SK-N-SH treated with all-trans-retinoic acid at 6 μM for 48 hours (cell line): Measurements from ENCODE around the gene KRTAP10-10.

Experiments used
- ATAC-seq: fragments of 200-7000 bp; cut with Tn5 transposase; 3 replicates; pipeline ENCODE4 v1.9.1; 2020; ENCODE audit warnings: mild to moderate bottlenecking, moderate library complexity
- ARNTL ChIP-seq: fragments of 450-650 bp; formaldehyde crosslinking; IDR thresholded peaks from 2 replicates; pipeline ENCODE4 v1.5.0; 2020; ENCODE audit warnings: low read depth, mild to moderate bottlenecking, moderate library complexity, borderline replicate concordance
- BACH2 ChIP-seq: fragments of 250-450 bp; sonication (Bioruptor Pico); IDR thresholded peaks from 2 replicates; pipeline ENCODE4 v1.9.0; 2021; ENCODE audit warnings: mild to moderate bottlenecking, borderline replicate concordance
- CSDC2 ChIP-seq: fragments of 250-450 bp; sonication (Bioruptor Pico); IDR thresholded peaks from 2 replicates; pipeline ENCODE4 v1.5.0; 2020; ENCODE audit warnings: mild to moderate bottlenecking, moderate library complexity
- CSRNP3 ChIP-seq: fragments of 250-450 bp; sonication (Bioruptor Pico); IDR thresholded peaks from 2 replicates; pipeline ENCODE4 v1.5.1; 2021; ENCODE audit warnings: mild to moderate bottlenecking, moderate library complexity
- ESRRG ChIP-seq: fragments of 250-450 bp; sonication (Bioruptor Pico); IDR thresholded peaks from 2 replicates; pipeline ENCODE4 v1.6.1; 2021; ENCODE audit warnings: mild to moderate bottlenecking
- GLIS3 ChIP-seq: fragments of 250-450 bp; sonication (Bioruptor Pico); IDR thresholded peaks from 2 replicates; pipeline ENCODE4 v1.5.0; 2020; ENCODE audit warnings: mild to moderate bottlenecking, moderate library complexity
- ISL1 ChIP-seq: fragments of 250-450 bp; sonication (Bioruptor Pico); IDR thresholded peaks from 2 replicates; pipeline ENCODE4 v2.1.2; 2022; ENCODE audit warnings: mild to moderate bottlenecking, moderate library complexity
- OSR1 ChIP-seq: fragments of 250-450 bp; sonication (Bioruptor Pico); IDR thresholded peaks from 2 replicates; pipeline ENCODE4 v1.8.0; 2022; ENCODE audit warnings: moderate library complexity, mild to moderate bottlenecking, inconsistent platforms
- PATZ1 ChIP-seq: fragments of 250-450 bp; sonication (Bioruptor Pico); IDR thresholded peaks from 2 replicates; pipeline ENCODE4 v1.8.0; 2020; ENCODE audit warnings: mild to moderate bottlenecking, moderate library complexity, borderline replicate concordance
- PPARA ChIP-seq: fragments of 250-450 bp; sonication (Bioruptor Pico); IDR thresholded peaks from 2 replicates; pipeline ENCODE4 v1.5.0; 2020; ENCODE audit warnings: mild to moderate bottlenecking, borderline replicate concordance
- RARB ChIP-seq: fragments of 250-450 bp; sonication (Bioruptor Pico); IDR thresholded peaks from 2 replicates; pipeline ENCODE4 v1.8.0; 2021; ENCODE audit warnings: mild to moderate bottlenecking, moderate library complexity
- SNAI2 ChIP-seq: fragments of 250-450 bp; sonication (Bioruptor Pico); IDR thresholded peaks from 2 replicates; pipeline ENCODE4 v1.5.0; 2020; ENCODE audit warnings: mild to moderate bottlenecking, moderate library complexity
- TCF4 ChIP-seq: fragments of 250-450 bp; sonication (Bioruptor Pico); IDR thresholded peaks from 2 replicates; pipeline ENCODE4 v1.8.0; 2021; ENCODE audit warnings: mild to moderate bottlenecking, moderate library complexity, borderline replicate concordance
- TOX ChIP-seq: fragments of 250-450 bp; sonication (Bioruptor Pico); IDR thresholded peaks from 2 replicates; pipeline ENCODE4 v1.8.0; 2021; ENCODE audit warnings: mild to moderate bottlenecking, moderate library complexity, borderline replicate concordance
- ZC3H10 ChIP-seq: fragments of 250-450 bp; sonication (Bioruptor Pico); IDR thresholded peaks from 2 replicates; pipeline ENCODE4 v1.5.1; 2021; ENCODE audit warnings: mild to moderate bottlenecking, moderate library complexity
- ZFP3 ChIP-seq: fragments of 250-450 bp; sonication (Bioruptor Pico); IDR thresholded peaks from 2 replicates; pipeline ENCODE4 v1.5.0; 2020; ENCODE audit warnings: mild to moderate bottlenecking, moderate library complexity
- ZFP30 ChIP-seq: fragments of 450-650 bp; formaldehyde crosslinking; IDR thresholded peaks from 2 replicates; pipeline ENCODE4 v1.5.0; 2022; ENCODE audit warnings: mild to moderate bottlenecking, moderate library complexity
- ZNF565 ChIP-seq: fragments of 450-650 bp; formaldehyde crosslinking; conservative IDR thresholded peaks from 2 replicates; pipeline ENCODE4 v1.5.0; 2020; ENCODE audit warnings: low read depth, mild to moderate bottlenecking, moderate library complexity
- ZNF70 ChIP-seq: fragments of 450-650 bp; formaldehyde crosslinking; IDR thresholded peaks from 2 replicates; pipeline ENCODE4 v1.5.0; 2020; ENCODE audit warnings: mild to moderate bottlenecking, moderate library complexity
- ZNF8 ChIP-seq: fragments of 450-650 bp; formaldehyde crosslinking; IDR thresholded peaks from 2 replicates; pipeline ENCODE4 v1.5.0; 2020; ENCODE audit warnings: mild to moderate bottlenecking, moderate library complexity
- TF ChIP-seq, protein P1 (sequence below): fragments of 250-450 bp; sonication (Bioruptor Pico); IDR thresholded peaks from 2 replicates; pipeline ENCODE4 v1.5.1; 2020; ENCODE audit warnings: low read depth, mild to moderate bottlenecking, moderate library complexity
- TF ChIP-seq, protein P2 (sequence below): fragments of 250-450 bp; sonication (Bioruptor Pico); IDR thresholded peaks from 2 replicates; pipeline ENCODE4 v1.5.0; 2020; ENCODE audit warnings: mild to moderate bottlenecking, moderate library complexity
- TF ChIP-seq, protein P3 (sequence below): fragments of 250-450 bp; sonication (Bioruptor Pico); IDR thresholded peaks from 2 replicates; pipeline ENCODE4 v1.8.0; 2021; ENCODE audit warnings: low read depth, mild to moderate bottlenecking, moderate library complexity, borderline replicate concordance

KRTAP10-10 gene

DNA sequence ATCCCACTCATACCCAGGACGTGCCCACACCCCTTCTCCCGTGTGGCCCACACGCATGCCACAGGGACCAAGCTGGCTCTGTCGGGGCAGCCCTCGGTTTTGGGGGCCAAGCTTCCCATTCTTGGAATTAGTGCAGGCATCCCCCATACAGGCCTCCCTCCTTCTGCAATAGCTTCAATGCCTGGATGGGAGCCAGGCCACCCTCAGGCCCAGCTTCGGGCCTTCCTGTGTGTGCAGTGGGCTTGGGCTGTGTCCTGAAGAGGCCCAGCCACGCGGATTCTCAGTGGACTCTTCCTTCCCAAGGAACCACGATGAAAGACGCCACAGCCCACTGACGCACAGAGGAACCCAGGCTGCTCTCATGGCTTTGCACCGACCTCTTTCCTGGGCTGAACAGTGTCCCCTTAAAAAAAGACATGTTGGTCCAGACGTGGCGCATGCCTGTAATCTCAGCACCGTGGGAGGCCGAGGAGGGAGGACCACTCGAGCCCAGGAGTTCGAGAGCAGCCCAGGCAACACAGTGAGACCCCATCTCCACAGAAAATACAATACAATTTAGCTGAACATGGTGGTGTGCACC is 12.5 kb downstream of the KRTAP10-10 start:
- TF ChIP-seq CSRNP3 (CRISPR knock-in tag) (no peak), SNAI2 (CRISPR knock-in tag) (no peak), RARB (CRISPR knock-in tag) (no peak), BACH2 (CRISPR knock-in tag) (no peak), ZNF565 (no peak), ZNF70 (no peak), TCF4 (no peak), OSR1 (CRISPR knock-in tag) (no peak), ISL1 (CRISPR knock-in tag) (no peak)
- TF ChIP-seq, protein P1, sequence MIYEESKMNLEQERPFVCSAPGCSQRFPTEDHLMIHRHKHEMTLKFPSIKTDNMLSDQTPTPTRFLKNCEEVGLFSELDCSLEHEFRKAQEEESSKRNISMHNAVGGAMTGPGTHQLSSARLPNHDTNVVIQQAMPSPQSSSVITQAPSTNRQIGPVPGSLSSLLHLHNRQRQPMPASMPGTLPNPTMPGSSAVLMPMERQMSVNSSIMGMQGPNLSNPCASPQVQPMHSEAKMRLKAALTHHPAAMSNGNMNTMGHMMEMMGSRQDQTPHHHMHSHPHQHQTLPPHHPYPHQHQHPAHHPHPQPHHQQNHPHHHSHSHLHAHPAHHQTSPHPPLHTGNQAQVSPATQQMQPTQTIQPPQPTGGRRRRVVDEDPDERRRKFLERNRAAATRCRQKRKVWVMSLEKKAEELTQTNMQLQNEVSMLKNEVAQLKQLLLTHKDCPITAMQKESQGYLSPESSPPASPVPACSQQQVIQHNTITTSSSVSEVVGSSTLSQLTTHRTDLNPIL (CRISPR knock-in tag) = no peak
- ATAC-seq = no peak

DNA sequence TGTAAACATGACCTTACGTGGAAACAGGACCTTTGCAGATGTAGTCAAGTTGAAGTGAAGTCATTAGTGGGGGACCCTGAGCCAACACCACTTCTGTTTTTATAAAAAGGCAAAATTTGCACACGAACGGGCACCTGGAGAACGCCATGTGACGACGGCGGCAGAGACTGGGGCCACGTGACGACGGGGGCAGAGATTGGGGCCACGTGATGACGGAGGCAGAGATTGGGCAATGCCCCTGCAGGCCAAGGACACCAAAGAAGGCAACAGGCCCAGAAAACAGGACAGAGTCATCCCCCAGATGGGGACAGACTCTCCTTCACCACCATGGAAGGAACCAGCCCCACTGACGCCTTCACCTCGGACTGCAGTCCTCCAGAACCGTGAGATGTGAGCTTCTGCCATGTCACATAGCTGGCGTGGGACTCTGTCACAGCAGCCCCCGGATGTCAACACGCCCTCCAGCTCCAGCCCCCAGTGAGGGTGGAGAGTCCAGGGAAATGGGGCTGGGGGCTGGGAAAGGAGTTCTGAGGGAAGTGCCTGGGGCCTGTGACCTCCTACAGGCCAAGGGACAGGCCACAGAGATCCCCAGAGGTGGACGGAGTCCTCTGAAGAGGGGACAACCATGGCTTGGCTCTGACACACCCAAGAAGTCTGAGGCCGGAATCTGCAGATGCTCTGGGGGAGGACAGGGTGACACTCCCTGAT is 13.3 kb downstream of the KRTAP10-10 start:
- TF ChIP-seq, protein P1 (CRISPR knock-in tag) = no peak
- TF ChIP-seq ZNF565 = no peak
- TF ChIP-seq ZNF8 (CRISPR knock-in tag) = no peak
- TF ChIP-seq PATZ1 (CRISPR knock-in tag) = no peak
- TF ChIP-seq RARB (CRISPR knock-in tag) = no peak
- TF ChIP-seq ZC3H10 (CRISPR knock-in tag) = no peak
- TF ChIP-seq TCF4 = no peak
- TF ChIP-seq CSDC2 (CRISPR knock-in tag) = no peak
- TF ChIP-seq PPARA (CRISPR knock-in tag) = no peak
- no peak for TF ChIP-seq SNAI2 (CRISPR knock-in tag)
- no peak for TF ChIP-seq GLIS3 (CRISPR knock-in tag)
- no peak for TF ChIP-seq ZNF70
- no peak for TF ChIP-seq ZFP3
- TF ChIP-seq TOX (CRISPR knock-in tag) = no peak
- TF ChIP-seq, protein P2, sequence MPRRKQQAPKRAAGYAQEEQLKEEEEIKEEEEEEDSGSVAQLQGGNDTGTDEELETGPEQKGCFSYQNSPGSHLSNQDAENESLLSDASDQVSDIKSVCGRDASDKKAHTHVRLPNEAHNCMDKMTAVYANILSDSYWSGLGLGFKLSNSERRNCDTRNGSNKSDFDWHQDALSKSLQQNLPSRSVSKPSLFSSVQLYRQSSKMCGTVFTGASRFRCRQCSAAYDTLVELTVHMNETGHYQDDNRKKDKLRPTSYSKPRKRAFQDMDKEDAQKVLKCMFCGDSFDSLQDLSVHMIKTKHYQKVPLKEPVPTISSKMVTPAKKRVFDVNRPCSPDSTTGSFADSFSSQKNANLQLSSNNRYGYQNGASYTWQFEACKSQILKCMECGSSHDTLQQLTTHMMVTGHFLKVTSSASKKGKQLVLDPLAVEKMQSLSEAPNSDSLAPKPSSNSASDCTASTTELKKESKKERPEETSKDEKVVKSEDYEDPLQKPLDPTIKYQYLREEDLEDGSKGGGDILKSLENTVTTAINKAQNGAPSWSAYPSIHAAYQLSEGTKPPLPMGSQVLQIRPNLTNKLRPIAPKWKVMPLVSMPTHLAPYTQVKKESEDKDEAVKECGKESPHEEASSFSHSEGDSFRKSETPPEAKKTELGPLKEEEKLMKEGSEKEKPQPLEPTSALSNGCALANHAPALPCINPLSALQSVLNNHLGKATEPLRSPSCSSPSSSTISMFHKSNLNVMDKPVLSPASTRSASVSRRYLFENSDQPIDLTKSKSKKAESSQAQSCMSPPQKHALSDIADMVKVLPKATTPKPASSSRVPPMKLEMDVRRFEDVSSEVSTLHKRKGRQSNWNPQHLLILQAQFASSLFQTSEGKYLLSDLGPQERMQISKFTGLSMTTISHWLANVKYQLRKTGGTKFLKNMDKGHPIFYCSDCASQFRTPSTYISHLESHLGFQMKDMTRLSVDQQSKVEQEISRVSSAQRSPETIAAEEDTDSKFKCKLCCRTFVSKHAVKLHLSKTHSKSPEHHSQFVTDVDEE = no peak
- TF ChIP-seq ESRRG (CRISPR knock-in tag) = no peak
- TF ChIP-seq, protein P3, sequence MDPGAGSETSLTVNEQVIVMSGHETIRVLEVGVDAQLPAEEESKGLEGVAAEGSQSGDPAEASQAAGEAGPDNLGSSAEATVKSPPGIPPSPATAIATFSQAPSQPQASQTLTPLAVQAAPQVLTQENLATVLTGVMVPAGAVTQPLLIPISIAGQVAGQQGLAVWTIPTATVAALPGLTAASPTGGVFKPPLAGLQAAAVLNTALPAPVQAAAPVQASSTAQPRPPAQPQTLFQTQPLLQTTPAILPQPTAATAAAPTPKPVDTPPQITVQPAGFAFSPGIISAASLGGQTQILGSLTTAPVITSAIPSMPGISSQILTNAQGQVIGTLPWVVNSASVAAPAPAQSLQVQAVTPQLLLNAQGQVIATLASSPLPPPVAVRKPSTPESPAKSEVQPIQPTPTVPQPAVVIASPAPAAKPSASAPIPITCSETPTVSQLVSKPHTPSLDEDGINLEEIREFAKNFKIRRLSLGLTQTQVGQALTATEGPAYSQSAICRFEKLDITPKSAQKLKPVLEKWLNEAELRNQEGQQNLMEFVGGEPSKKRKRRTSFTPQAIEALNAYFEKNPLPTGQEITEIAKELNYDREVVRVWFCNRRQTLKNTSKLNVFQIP (CRISPR knock-in tag) = no peak
- TF ChIP-seq ZFP30 (CRISPR knock-in tag) = no peak
- TF ChIP-seq ARNTL (CRISPR knock-in tag) = no peak
- ATAC-seq = no peak
